H9 (cell line): ENCODE results near the gene GATD1. TPM values are rescaled to one million over a fixed set of nuclear protein-coding genes. Genes with fewer than 3 reads are reported as not detected.

Experiments
- DNase-seq: peaks from one replicate; pipeline ENCODE4 v3.0.0-alpha.2; 2017
- H2AFZ ChIP-seq: one replicate; pipeline ENCODE4 v1.6.1; 2013; ENCODE audit warnings: mild to moderate bottlenecking, low read length, control low read depth, moderate library complexity
- H2AK5ac ChIP-seq: 2 replicates; pipeline ENCODE4 v1.6.1; 2013; ENCODE audit warnings: low read length, control low read depth, mixed read lengths; ENCODE audit not compliant: insufficient read length
- H2BK120ac ChIP-seq: one replicate; pipeline ENCODE4 v1.6.1; 2013; ENCODE audit warnings: low read depth, mild to moderate bottlenecking, low read length, control low read depth, inconsistent platforms; ENCODE audit not compliant: poor library complexity, severe bottlenecking
- H2BK12ac ChIP-seq: 2 replicates; pipeline ENCODE4 v1.6.1; 2013; ENCODE audit warnings: low read length, control low read depth, mixed read lengths, low read depth; ENCODE audit not compliant: insufficient read length
- H2BK15ac ChIP-seq: 2 replicates; pipeline ENCODE4 v1.6.1; 2013; ENCODE audit warnings: low read depth, low read length, control low read depth
- H2BK20ac ChIP-seq: one replicate; pipeline ENCODE4 v1.6.1; 2013; ENCODE audit warnings: low read depth, mild to moderate bottlenecking, low read length, control low read depth, inconsistent platforms; ENCODE audit not compliant: poor library complexity, severe bottlenecking
- H2BK5ac ChIP-seq: 2 replicates; pipeline ENCODE4 v1.6.1; 2013; ENCODE audit warnings: low read length, control low read depth, mixed read lengths; ENCODE audit not compliant: insufficient read length
- H3K14ac ChIP-seq: 2 replicates; pipeline ENCODE4 v1.6.1; 2013; ENCODE audit warnings: low read length, control low read depth; ENCODE audit not compliant: insufficient read depth
- H3K18ac ChIP-seq: 2 replicates; pipeline ENCODE4 v1.6.1; 2013; ENCODE audit warnings: low read depth, mild to moderate bottlenecking, mixed read lengths, low read length, control low read depth; ENCODE audit not compliant: insufficient read length
- H3K23ac ChIP-seq: 2 replicates; pipeline ENCODE4 v1.6.1; 2013; ENCODE audit warnings: low read length, control low read depth, mixed read lengths, low read depth; ENCODE audit not compliant: insufficient read length
- H3K23me2 ChIP-seq: 2 replicates; pipeline ENCODE4 v1.6.1; 2013; ENCODE audit warnings: low read depth, mild to moderate bottlenecking, mixed read lengths, low read length, control low read depth; ENCODE audit not compliant: insufficient read length, poor library complexity, severe bottlenecking
- H3K27ac ChIP-seq: 2 replicates; pipeline ENCODE4 v1.5.1; 2013; ENCODE audit warnings: low read length, control low read depth, mixed read lengths, low read depth; ENCODE audit not compliant: insufficient read length
- H3K27me3 ChIP-seq: 2 replicates; pipeline ENCODE4 v1.6.1; 2013; ENCODE audit warnings: low read length, control low read depth, inconsistent platforms; ENCODE audit not compliant: insufficient read depth
- H3K4ac ChIP-seq: 2 replicates; pipeline ENCODE4 v1.6.1; 2013; ENCODE audit warnings: low read depth, mild to moderate bottlenecking, control low read depth, inconsistent platforms, low read length, moderate library complexity
- H3K4me1 ChIP-seq: 2 replicates; pipeline ENCODE4 v1.6.1; 2013; ENCODE audit warnings: low read length, control low read depth, inconsistent platforms; ENCODE audit not compliant: insufficient read depth
- H3K4me2 ChIP-seq: 2 replicates; pipeline ENCODE4 v1.6.1; 2013; ENCODE audit warnings: low read length, control low read depth, mixed read lengths; ENCODE audit not compliant: insufficient read length, insufficient read depth
- H3K56ac ChIP-seq: 2 replicates; pipeline ENCODE4 v1.6.1; 2013; ENCODE audit warnings: low read depth, mild to moderate bottlenecking, mixed read lengths, low read length, control low read depth; ENCODE audit not compliant: insufficient read length
- H3K79me1 ChIP-seq: 2 replicates; pipeline ENCODE4 v1.6.1; 2013; ENCODE audit warnings: low read depth, mild to moderate bottlenecking, moderate library complexity, low read length, control low read depth, inconsistent platforms; ENCODE audit not compliant: insufficient read depth, poor library complexity, severe bottlenecking
- H3K79me2 ChIP-seq: 2 replicates; pipeline ENCODE4 v1.6.1; 2013; ENCODE audit warnings: low read length, control low read depth, inconsistent platforms; ENCODE audit not compliant: insufficient read depth
- H3K9ac ChIP-seq: 2 replicates; pipeline ENCODE4 v1.6.1; 2013; ENCODE audit warnings: low read length, control low read depth, mixed read lengths; ENCODE audit not compliant: insufficient read length; ENCODE audit errors: extremely low read depth
- H3K9me3 ChIP-seq: one replicate; pipeline ENCODE4 v1.6.1; 2013; ENCODE audit warnings: low read depth, low read length, inconsistent platforms; ENCODE audit not compliant: control insufficient read depth
- H3T11ph ChIP-seq: one replicate; pipeline ENCODE4 v1.6.1; 2013; ENCODE audit warnings: mild to moderate bottlenecking, low read length, control low read depth, inconsistent platforms
- H4K20me1 ChIP-seq: one replicate; pipeline ENCODE4 v1.6.1; 2013; ENCODE audit not compliant: control insufficient read depth, insufficient read length, insufficient read depth
- H4K5ac ChIP-seq: 2 replicates; pipeline ENCODE4 v1.6.1; 2013; ENCODE audit warnings: low read depth, mild to moderate bottlenecking, mixed read lengths, low read length, control low read depth; ENCODE audit not compliant: insufficient read length
- H4K8ac ChIP-seq: replicated peaks from 2 replicates; pipeline ENCODE4 v1.6.1; 2013; ENCODE audit warnings: low read length, control low read depth, mixed read lengths, low read depth; ENCODE audit not compliant: insufficient read length
- H4K91ac ChIP-seq: 2 replicates; pipeline ENCODE4 v1.6.1; 2013; ENCODE audit warnings: low read depth, mild to moderate bottlenecking, moderate library complexity, mixed read lengths, low read length, control low read depth; ENCODE audit not compliant: insufficient read length
- H3K27ac Mint-ChIP-seq, 3 experiments: 2 replicates in 2 of 3; 3 replicates in 1 of 3; pipeline ENCODE4 v1.8.0; 2020 to 2021; ENCODE audit warnings: mixed read lengths in 3 of 3, mild to moderate bottlenecking in 1 of 3, moderate library complexity in 1 of 3
- H3K27me3 Mint-ChIP-seq: 2 replicates; pipeline ENCODE4 v1.8.0; 2021; ENCODE audit warnings: low read depth, mild to moderate bottlenecking, moderate library complexity, mixed read lengths
- H3K36me3 Mint-ChIP-seq, 3 experiments: 2 replicates in 2 of 3; 3 replicates in 1 of 3; pipeline ENCODE4 v1.8.0; 2020 to 2021; ENCODE audit warnings: low read depth in 3 of 3, mixed read lengths in 3 of 3; ENCODE audit not compliant: insufficient read depth in 1 of 3
- H3K4me1 Mint-ChIP-seq, 2 experiments: 2 replicates each; pipeline ENCODE4 v1.8.0; 2020; ENCODE audit warnings: mixed read lengths in 2 of 2
- H3K4me3 Mint-ChIP-seq, 2 experiments: 2 replicates in 1 of 2; 3 replicates in 1 of 2; pipeline ENCODE4 v1.8.0; 2020 to 2021; ENCODE audit warnings: mild to moderate bottlenecking in 2 of 2, mixed read lengths in 2 of 2, moderate library complexity in 1 of 2
- H3K9me3 Mint-ChIP-seq, 2 experiments: 2 replicates in 1 of 2; 3 replicates in 1 of 2; pipeline ENCODE4 v1.8.0; 2020; ENCODE audit warnings: mild to moderate bottlenecking in 2 of 2, mixed read lengths in 2 of 2, moderate library complexity in 1 of 2
- CTCF ChIP-seq: fragments of 200-600 bp; sonication (generic); conservative IDR thresholded peaks from 3 replicates; pipeline ENCODE4 v1.8.0; 2021; ENCODE audit warnings: antibody characterized with exemption, mild to moderate bottlenecking
- WGBS: extraction: QIAGEN DNeasy Blood & Tissue Kit; methylation state at CpG from one replicate; pipeline ENCODE4 v1.1.7; 2013; ENCODE audit warnings: missing lambda C conversion rate, low lambda C conversion rate, mixed read lengths; ENCODE audit not compliant: insufficient read length; ENCODE audit errors: extremely low coverage; 5-methylcytosine and 5-hydroxymethylcytosine counted together
- total RNA-seq: library from RNA; stranded (reverse); gene quantifications from 2 replicates; pipeline ENCODE4 v1.2.1, GENCODE V29; 2021

The GATD1 gene
- total RNA-seq, 1 experiment from 2014 or later = 60.0 TPM

- H2AFZ ChIP-seq = no peak overlapping the region
- no peak overlapping the region for H3K23ac ChIP-seq
- no peaks in the 10 kb centered on the region for H3K4me1 ChIP-seq
- DNase-seq = no peak
- no peaks in the 10 kb centered on the region for H3K9me3 ChIP-seq
- no peak overlapping the region for H2BK12ac ChIP-seq
- no peaks in the 10 kb centered on the region for H3K9me3 Mint-ChIP-seq
- H3K27ac Mint-ChIP-seq = peak overlapping the region in 1 of 3 experiments; percentile 84; a peak in 2 of 7 replicates
- H2BK120ac ChIP-seq = no peak overlapping the region
- no CpG with 5 or more reads among the region's 3 CpGs for whole genome bisulfite sequencing
- H3K4me3 Mint-ChIP-seq = peak overlapping the region; percentile 91 to 96; a peak in 4 of 5 replicates
- H3K79me2 ChIP-seq = peaks cover 10% of the 10 kb centered on the region; the same call in 1 of the 2 replicates
- no peaks in the 10 kb centered on the region for H3K27me3 ChIP-seq
- peaks cover 9% of the 10 kb centered on the region for H3K79me1 ChIP-seq
- no peak for TF ChIP-seq CTCF
- H2BK20ac ChIP-seq = no peak overlapping the region
- H2AK5ac ChIP-seq = no peak overlapping the region
- no peak overlapping the region for H3T11ph ChIP-seq
- no peak overlapping the region for H4K5ac ChIP-seq
- peaks cover 29 to 40% (median 31%) of the 10 kb centered on the region in 3 experiments for H3K36me3 Mint-ChIP-seq
- no peak overlapping the region for H3K4me2 ChIP-seq
- H3K14ac ChIP-seq = no peak overlapping the region
- H4K8ac ChIP-seq = no peak overlapping the region
- peaks cover 12% of the 10 kb centered on the region for H3K23me2 ChIP-seq
- no peak overlapping the region for H3K27ac ChIP-seq
- no peak overlapping the region for H4K91ac ChIP-seq
- H4K20me1 ChIP-seq = no peaks in the 10 kb centered on the region
- no peak overlapping the region for H3K9ac ChIP-seq
- peaks cover 15 to 32% of the 10 kb centered on the region in 2 experiments for H3K4me1 Mint-ChIP-seq
- H3K27me3 Mint-ChIP-seq = no peaks in the 10 kb centered on the region; the same call in 1 of the 2 replicates
- H2BK15ac ChIP-seq = no peak overlapping the region
- H3K4ac ChIP-seq = no peak overlapping the region
- H3K18ac ChIP-seq = no peak overlapping the region
- H3K56ac ChIP-seq = no peak overlapping the region
- no peak overlapping the region for H2BK5ac ChIP-seq
Measured at GRCh38 chr11:812390-812789, 35.1 kb upstream of the GATD1 start.
